ENCODE measurements around the gene BMP2.

The BMP2 gene

DNA sequence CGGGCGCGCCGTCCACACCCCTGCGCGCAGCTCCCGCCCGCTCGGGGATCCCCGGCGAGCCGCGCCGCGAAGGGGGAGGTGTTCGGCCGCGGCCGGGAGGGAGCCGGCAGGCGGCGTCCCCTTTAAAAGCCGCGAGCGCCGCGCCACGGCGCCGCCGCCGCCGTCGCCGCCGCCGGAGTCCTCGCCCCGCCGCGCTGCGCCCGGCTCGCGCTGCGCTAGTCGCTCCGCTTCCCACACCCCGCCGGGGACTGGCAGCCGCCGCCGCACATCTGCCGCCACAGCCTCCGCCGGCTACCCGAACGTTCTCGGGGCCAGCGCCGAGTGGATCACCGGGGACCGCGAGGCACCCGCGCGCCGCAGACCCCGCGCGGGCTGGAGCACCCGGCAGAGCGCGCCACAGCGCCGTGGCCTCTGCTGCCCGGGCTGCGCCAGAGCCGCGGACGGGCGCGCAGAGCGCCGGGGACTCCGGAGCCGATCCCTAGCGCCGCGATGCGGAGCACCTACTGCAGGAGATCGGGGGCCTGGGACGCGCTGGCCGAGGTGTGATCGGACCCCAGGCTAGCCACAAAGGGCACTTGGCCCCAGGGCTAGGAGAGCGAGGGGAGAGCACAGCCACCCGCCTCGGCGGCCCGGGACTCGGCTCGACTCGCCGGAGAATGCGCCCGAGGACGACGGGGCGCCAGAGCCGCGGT is at the start of gene BMP2:
Gene BMP2 (plus strand): TSS at position 151 of the 692 bp plus-strand sequence. CDS start 2,441 bp downstream, outside the sequence.
- no peak for DNase-seq (ENCODE audit: low read depth in 2 of 3, low spot score in 2 of 3)

DNA sequence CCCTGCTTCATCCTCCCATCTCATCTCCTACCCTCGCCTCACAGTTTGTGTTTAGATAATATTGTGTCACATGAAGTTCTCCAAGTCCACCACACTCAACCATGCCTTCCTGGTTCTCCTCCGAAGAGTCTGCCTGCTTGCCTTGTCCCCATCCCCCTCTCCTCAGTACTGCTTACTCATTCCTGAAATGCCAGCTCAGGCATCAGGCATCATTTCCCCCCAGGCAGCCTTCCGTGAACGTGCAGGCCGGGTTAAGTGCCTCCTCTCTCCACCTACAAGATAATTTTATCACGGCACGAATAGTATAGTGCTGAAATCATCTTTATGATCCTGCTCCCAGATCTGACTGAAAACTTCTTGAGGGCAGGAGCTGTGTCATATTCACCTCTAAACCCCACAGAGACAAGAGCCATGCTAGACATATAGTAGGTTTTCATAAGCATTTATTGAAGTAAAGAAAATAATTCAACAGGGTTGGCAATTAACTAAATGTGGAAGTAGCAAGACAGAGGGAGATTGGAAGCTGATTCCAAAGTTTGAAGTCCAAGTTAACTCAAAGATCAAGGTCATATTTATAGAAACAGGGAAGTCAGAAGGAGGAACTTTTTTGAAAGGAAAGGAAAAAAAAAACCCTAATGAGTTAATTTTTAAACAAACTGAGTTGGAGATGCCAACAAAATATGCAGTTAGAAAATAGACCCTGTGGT is 48.7 kb upstream of the BMP2 start:
- no peak for DNase-seq (ENCODE audit: low read depth in 2 of 3, low spot score in 2 of 3)

- DNase-seq (ENCODE audit: low read depth in 2 of 3, low spot score in 2 of 3) = no peak
Measured at GRCh38 chr20:6719369-6719721, 48.1 kb upstream of the BMP2 start.

GRCh38 chr20:6726761-6727160 is 40.7 kb upstream of the BMP2 start:
- no peak for DNase-seq (ENCODE audit: low read depth in 2 of 3, low spot score in 2 of 3)

DNA sequence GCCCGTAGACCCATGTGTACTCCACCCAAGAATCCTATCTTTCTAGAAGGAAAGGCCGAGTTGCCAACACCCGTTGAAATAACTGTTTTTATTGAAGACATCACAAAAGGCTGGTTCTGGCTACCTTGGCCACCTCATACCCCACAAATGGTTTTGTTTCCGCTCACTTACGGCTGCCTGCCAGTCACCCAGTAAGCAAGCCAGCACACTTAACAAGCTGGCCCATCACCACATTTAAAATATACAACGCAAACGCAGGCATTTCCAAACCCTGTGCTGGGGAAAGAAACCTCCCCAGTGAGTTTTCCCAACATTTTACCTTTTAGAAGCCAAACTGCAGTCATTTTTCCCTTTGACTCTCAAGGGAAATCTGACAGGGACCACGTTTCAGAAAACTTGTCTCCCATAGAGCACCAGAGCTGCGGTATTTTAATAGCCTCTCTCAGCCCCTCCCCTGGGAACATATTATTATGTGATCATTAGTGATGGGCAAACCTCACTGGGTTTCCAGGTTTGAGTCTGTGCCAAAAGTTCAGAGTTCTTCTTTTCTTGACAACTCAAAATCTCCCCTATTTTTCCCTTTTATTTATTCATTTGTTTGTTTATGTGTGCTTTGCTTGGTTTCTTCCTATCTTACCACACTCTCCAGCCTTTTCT is 36.7 kb upstream of the BMP2 start:
- no peak for DNase-seq (ENCODE audit: low read depth in 2 of 3, low spot score in 2 of 3)

GRCh38 chr20:6732001-6732447 is 35.5 kb upstream of the BMP2 start:
- DNase-seq (ENCODE audit: low read depth in 2 of 3, low spot score in 2 of 3) = no peak

DNA sequence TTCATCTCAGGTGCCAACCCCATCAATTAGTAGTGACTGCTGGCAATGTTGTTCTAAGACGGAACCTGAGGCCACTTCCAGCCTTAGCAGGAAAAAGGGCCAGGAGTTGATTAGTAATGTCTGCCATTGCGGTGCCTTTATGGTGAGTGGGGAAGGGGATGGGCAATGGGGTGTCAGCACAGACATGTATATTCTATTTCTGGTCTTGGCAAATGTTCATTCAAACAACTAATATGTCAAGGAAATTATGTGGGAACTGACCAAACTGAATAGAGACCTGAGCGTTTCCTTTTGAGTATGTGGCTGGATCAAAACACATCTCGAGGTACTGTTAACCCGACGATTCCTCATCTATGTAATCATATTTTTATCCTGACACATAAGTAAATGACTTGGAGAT is 34.6 kb upstream of the BMP2 start:
- no peak for DNase-seq (ENCODE audit: low read depth in 2 of 3, low spot score in 2 of 3)

GRCh38 chr20:6733965-6734364 is 33.5 kb upstream of the BMP2 start:
- DNase-seq (ENCODE audit: low read depth in 2 of 3, low spot score in 2 of 3) = no peak

DNA sequence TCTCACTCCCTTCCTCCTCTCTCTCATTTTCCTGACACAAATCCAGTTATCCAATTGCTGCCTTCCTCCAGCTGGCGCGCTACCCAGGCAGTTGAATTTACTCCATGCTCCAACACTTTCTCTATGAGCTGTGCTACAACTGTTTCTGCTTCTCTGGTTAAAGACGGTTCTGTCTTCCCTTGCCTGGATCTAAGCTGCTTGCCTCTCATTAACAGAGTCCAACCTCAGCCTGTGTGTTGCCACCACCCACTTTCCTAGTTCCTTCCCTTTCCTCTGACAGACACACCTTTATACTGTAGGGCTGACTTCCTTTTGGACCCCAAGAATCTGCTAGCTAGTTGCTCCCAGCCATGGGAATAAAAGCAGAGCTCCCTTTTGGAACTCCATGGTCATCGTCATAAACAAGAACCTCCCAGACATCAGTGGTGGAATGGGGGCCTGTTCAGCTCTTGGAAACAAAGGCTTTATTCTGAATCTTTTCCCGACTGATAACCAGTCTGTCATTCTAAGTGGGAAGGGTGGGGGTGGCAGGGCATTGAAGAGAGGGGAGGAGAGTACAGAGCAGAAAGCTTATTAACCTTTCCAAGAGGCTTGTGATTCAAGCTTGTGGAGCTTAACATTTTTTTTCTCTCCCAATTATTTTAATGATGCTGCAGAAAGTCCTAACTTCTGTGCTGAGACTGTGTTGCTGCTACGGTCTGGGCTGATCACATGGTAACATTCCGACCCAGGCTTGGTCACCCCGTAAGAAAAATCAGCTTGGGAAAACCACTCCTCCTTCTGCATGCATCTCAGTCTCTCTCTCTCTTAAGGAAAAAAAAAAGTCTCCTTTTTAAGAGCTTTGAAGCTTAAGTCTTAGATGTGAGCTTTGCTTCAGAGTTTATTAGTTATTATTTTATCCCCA is 31.3 kb upstream of the BMP2 start:
- no peak for DNase-seq (ENCODE audit: low read depth in 2 of 3, low spot score in 2 of 3)

- DNase-seq (ENCODE audit: low read depth in 2 of 3, low spot score in 2 of 3) = no peak
Measured at GRCh38 chr20:6739406-6739805, 28.1 kb upstream of the BMP2 start.

DNA sequence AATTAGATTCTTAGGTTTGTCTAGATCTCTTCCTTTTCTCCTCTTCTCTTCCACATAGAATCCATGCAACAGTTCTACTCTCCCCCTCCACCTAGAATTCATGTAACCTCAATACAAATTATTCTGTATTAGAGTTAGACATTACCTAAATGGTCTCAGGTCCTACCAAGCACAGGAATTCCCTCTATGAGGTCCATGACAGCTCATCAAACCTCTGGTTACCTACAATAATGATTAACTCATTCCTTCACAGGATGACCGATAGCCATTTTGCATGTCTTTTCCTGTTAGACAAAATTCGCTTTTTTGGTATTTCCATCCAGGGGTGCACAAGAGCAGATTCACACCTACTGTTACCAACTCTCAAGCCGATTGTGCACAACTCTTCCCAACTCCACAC is 27.4 kb upstream of the BMP2 start:
- no peak for DNase-seq (ENCODE audit: low read depth in 2 of 3, low spot score in 2 of 3)

DNA sequence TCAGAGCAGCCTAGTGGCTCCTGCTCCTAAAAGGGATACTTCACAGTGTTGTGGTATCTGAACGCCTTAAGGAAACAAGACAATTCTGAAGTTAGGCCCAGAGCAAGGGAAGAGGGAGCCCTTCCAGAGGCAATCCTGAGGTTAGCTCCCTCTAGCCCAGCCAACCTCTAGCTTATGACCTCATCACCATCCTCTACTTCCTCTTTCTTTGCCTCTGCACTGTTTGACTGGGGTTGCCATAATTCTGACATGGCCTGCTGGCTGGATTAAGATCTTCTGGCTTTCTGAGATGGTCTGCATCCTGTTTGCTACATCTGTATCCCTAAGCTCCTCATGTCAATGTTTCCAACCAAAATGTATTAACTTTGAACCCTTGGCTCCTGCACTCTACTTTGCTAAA is 23.3 kb upstream of the BMP2 start:
- no peak for DNase-seq (ENCODE audit: low read depth in 2 of 3, low spot score in 2 of 3)

GRCh38 chr20:6744805-6745204 is 22.7 kb upstream of the BMP2 start:
- no peak for DNase-seq (ENCODE audit: low read depth in 2 of 3, low spot score in 2 of 3)

DNA sequence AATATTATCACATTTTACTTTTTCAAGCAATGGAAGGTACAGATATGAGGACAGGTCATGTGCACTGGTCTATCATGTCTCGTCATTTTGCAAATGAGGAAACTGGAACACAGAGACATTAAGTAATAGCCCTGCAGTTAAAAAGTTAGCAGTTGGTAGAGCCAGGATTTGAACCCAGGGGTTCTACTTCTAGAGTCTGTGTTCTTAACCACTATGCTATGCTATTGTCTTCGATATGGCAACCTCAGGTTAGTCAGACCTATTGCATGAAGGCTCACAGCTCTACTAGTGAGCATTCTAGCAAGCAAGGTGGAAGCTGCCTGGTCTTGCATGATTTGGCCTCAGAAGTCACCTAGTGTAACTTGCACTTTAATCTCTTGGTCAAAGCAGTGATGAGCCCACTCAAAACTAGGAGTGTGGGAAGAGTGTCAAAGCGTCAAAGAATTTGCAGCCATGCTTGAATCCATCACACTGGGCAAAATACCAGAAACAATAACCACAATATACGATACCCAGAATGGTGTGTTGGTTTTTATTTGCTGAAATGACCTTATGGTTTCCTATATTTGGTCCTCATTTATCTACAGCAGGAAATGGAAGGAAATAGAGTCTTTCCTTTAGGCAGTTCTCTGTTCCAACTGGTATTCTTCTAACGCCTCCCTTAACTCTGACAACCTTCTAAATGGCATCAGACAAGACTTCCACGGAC is 20.4 kb upstream of the BMP2 start:
- no peak for DNase-seq (ENCODE audit: low read depth in 2 of 3, low spot score in 2 of 3)

- no peak for DNase-seq (ENCODE audit: low read depth in 2 of 3, low spot score in 2 of 3)
Measured at GRCh38 chr20:6750438-6750837, 17.0 kb upstream of the BMP2 start.

DNA sequence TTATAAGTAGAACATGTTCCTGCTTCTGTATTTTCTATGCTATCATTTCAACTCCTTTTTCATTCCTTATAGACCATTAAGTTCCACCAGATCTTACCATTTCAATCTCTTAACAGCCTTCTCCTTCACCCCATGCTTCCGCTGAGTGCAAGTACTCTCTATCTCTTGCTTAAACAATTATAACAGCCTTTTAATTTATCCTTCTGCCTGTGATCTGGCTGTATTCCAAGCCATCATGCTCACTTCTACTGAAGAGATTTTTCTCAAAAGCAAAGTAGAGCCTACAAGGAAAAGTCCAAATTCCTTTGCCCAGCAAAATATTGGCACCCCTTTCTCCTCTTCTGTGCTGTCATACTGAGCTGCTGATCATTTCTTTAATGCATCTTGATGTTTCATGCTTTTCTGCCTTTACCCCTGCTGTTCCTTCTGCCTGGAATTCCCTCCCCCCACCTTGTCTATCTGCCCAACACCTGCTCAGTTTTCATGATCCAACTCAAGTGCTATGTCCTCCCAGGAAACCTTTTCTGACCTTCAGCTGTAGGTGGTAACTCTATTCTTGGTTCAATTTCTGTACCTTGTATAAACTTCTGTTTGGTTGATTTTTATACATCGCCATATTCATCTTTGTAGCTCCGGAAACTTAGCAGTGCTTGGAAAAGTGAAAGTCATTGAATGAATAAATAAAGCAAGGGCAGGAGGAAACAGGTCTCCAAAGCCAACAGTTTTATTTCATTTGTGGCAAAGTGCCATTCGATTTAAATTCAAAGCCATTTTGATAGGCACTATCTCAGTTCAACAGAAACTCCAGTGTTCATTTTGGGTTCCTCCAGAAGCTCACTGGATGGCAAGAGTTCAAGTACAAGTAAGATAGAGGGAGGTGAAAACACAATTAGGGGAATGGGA is 10.5 kb upstream of the BMP2 start:
- no peak for DNase-seq (ENCODE audit: low read depth in 2 of 3, low spot score in 2 of 3)

DNA sequence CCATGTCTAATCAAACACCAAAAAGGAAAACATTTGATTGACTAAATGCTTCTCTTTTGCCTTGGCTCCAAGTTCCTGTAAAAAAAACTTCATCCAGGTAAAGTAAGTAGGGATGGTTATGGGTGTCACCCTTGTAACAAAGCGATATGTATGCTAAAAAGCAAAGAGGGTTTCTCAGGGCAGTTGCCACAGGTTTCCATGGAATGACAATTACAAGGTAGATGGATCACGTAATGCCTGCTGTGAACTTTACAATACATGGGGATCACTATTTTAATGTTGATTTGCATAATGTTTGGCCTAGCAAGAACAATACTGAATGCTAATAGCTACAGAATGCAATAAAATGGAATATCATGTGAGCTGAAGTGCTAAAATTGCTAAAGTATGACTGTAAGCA is 2.9 kb upstream of the BMP2 start:
- no peak for DNase-seq (ENCODE audit: low read depth in 2 of 3, low spot score in 2 of 3)

DNA sequence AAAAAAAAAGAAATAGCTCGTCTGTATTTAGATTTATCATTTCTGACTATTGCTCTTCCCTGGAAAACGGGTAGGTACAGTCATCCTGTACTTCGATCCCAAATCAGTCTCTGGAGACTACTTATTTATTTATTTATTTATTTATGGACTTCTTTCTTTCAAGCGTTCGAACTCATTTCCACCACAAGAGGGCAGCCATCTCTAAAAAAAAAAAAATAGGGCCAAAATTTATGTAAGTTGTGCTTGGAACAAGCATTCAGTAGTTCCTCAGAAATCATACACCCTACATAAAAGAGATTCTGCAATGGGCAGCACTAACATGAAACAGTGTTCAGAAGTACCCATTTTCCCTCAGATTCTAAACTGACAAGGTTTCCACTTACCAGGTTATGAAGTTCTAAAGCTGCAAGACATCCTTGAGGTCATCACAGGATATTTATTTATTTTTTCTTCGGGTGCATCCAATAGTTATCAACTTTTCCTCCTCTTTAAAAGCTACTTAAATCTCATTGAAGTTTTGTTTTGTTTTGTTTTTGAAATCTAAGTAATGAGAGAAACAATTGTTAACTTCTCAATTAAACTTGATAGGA is 1.9 kb upstream of the BMP2 start:
- no peak for DNase-seq (ENCODE audit: low read depth in 2 of 3, low spot score in 2 of 3)

- DNase-seq (ENCODE audit: low read depth in 2 of 3, low spot score in 2 of 3) = no peak
Measured at GRCh38 chr20:6766433-6766832, 1.1 kb upstream of the BMP2 start.

All from activated CD8-positive, alpha-beta memory T cell treated with anti-CD3 and anti-CD28 coated beads for 48 hours (primary cell).